ENCODE results near the gene RAET1G. TPM values are rescaled to one million over a fixed set of nuclear protein-coding genes. Genes with fewer than 3 reads are reported as not detected.

Gene RAET1G
- total RNA-seq, 1 donor: 1.8 TPM

- no peak overlapping the region for H3K27ac ChIP-seq (ENCODE audit: low read depth, low read length)
- no peak overlapping the region for H2AFZ ChIP-seq (ENCODE audit: low read length)
- no peaks in the 10 kb centered on the region for H4K20me1 ChIP-seq (ENCODE audit: insufficient read depth, low read length)
- H3K27me3 ChIP-seq (ENCODE audit: insufficient read depth, low read length): no peaks in the 10 kb centered on the region
- H3K36me3 ChIP-seq (ENCODE audit: insufficient read depth, low read length): no peaks in the 10 kb centered on the region
- no peaks in the 10 kb centered on the region for H3K79me2 ChIP-seq (ENCODE audit: insufficient read depth, low read length)
- no peak for DNase-seq (ENCODE audit: insufficient read length, low spot score, missing footprints)
- TF ChIP-seq CTCF (IDR thresholded peaks at IDR 0.05; ENCODE audit: extremely low read depth, low read depth, low read length): no peak
- no peaks in the 10 kb centered on the region for H3K4me1 ChIP-seq (ENCODE audit: insufficient read depth, low read length)
- no peak overlapping the region for H3K4me2 ChIP-seq (ENCODE audit: insufficient read depth, low read length)
- H3K9me3 ChIP-seq (ENCODE audit: low read depth, low read length): peaks cover 2% of the 10 kb centered on the region
- H3K4me3 ChIP-seq (ENCODE audit: insufficient read depth, low read length): no peak overlapping the region
Measured at GRCh38 chr6:149867876-149868640, 54.9 kb downstream of the RAET1G start.

Other genes with a start within 250 kb of the RAET1G start
- gene LATS1, start 205.0 kb downstream of the RAET1G start, total RNA-seq: 25.0 and 29.2 TPM in 2 replicates
- gene NUP43, start 176.6 kb downstream of the RAET1G start, total RNA-seq: 17.7 and 25.0 TPM in 2 replicates
- 91.6 and 104 TPM in 2 replicates for gene PCMT1, start 173.4 kb downstream of the RAET1G start, total RNA-seq
- 39.4 and 54.2 TPM in 2 replicates for gene LRP11, start 58.8 kb downstream of the RAET1G start, total RNA-seq
- gene RAET1E, start 25.0 kb downstream of the RAET1G start, total RNA-seq: 0.36 and 0.88 TPM in 2 replicates
- 2.5 and 3.2 TPM in 2 replicates for gene ULBP2, start 18.9 kb upstream of the RAET1G start, total RNA-seq
- 0.72 and 0.88 TPM in 2 replicates for gene ULBP1, start 40.8 kb upstream of the RAET1G start, total RNA-seq
- not detected in 2 replicates for gene RAET1L, start 102.4 kb upstream of the RAET1G start, total RNA-seq
- gene ULBP3, start 146.0 kb upstream of the RAET1G start, total RNA-seq: 11.2 and 12.7 TPM in 2 replicates
- gene PPP1R14C, start 219.9 kb upstream of the RAET1G start, total RNA-seq: 3.6 and 3.8 TPM in 2 replicates

Measured in osteoblast (primary cell).